Astrocyte of the hippocampus (primary cell): ENCODE results near the gene KDR.
A peak's percentile ranks its signal among the peaks of the same experiment; 100 is the strongest.

ENCODE experiments used
- DNase-seq: peaks from one replicate; pipeline ENCODE4 v3.0.0; 2011; ENCODE audit warnings: low read depth, low spot score

The KDR gene

DNA sequence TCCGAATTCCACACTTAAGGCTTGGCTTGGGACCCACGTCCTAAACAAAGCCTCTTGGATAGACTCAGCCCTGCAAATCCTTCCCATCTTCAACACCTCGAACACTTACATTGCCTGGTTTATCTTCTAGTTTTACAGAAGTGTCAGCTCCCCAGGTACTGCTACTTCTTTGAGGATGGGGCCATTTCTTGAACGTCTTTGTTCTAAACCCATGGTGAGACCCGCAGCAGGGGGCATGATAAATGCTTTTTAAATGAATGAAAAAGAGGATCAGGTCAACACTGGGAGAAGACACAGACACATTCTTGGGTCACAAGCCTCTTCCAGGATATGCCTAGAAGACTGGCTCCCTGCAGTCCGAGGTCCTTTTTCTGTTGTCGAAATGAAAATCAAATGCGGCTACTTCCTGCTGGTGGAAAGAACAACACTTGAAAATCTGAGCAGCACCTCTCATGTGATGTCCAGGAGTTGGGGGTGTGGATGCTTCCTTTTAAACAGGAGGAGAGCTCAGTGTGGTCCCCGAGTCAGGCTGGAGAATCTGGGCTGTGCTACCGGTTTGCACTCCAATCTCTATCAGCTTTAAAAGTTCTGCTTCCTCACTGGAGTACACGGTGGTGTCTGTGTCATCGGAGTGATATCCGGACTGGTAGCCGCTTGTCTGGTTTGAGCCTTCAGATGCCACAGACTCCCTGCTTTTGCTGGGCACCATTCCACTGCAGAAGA lies 45.8 kb downstream of the KDR start:
- peak; percentile 28 for DNase-seq

DNA sequence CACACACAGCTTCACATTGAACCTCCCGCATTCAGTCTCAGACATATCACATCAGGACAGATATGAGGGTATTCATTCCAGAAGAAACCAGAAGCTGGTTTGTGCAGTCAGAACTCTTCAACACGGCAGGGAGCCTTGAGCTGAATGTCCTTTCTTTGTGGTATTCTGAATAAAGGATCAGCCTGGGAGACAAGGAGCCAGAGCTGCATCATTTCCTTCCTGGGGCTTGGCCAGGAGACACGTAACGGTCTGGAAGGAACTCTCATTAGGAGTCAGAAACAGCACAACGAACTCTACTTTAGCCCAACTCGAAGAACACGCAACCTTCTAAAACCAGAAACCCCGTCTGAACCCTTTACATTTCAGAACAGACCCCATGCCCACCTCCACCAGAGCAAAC lies 46.4 kb downstream of the KDR start:
- peak; percentile 93 for DNase-seq

DNA sequence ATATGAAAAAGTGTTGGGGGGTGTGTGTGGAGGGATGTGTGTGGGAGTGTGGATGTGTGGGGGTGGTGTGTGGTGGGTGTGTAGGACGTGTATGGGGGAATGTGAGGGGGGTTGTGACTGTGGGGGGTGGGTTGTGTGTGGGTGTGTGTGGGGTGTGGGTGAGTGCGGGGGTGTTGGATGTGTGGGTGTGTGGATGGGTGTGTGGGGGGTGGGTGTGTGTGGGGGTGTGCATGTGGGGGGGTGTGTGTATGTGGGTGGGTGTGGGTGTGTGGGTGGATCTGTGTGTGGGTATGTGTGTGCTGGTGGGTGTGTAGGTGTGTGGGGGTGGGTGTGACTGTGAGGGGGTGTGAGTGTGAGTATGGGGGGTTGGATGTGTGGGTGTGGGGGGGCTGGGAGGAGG lies 47.8 kb downstream of the KDR start:
- DNase-seq: no peak

- DNase-seq: peak; percentile 62
Observed at GRCh38 chr4:55075823-55076716, 49.3 kb downstream of the KDR start.

DNA sequence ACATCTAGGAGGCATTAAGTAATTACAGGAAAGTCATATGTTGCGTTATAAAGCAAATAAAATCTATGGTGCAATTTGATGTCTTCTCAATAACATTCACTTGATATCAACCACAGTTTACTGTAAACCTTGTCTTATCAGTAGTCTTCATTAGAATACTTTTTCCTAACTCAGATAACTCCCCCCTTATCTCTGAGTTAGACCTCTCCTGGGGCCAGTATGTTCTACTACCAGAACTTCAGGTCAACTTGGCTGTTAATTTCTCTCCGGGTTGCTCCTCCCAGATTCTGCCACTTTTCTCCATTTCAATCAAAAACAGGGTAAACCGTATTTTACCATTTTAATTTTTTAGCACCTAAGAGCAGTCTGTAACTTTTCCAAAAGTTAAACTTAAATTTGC lies 50.0 kb downstream of the KDR start:
- DNase-seq: no peak

GRCh38 chr4:55074386-55074785 lies 51.0 kb downstream of the KDR start:
- DNase-seq: peak; percentile 95

- DNase-seq: no peak
Observed at GRCh38 chr4:55071951-55072350, 53.4 kb downstream of the KDR start.

- peak; percentile 44 for DNase-seq
Observed at GRCh38 chr4:55069248-55069647, 56.1 kb downstream of the KDR start.

DNA sequence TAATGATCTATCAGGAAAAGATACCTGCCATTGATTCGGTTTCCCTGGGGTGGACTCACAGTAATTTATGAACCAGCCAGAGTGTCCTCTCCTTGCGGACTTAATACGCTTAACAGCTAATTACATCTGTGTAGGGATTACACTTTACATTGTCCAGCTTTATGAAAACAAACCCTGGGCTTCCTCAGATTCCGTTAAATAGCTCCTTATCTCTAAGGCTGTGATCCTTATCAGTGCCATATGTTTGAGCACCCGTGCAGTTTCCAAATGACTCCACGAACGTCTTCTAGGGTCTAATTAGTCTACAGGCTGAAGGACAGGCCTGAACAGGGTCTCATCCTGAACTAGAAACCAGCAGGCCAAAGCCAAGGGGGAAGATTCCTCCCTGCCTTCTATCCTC lies 56.9 kb downstream of the KDR start:
- DNase-seq: no peak

DNA sequence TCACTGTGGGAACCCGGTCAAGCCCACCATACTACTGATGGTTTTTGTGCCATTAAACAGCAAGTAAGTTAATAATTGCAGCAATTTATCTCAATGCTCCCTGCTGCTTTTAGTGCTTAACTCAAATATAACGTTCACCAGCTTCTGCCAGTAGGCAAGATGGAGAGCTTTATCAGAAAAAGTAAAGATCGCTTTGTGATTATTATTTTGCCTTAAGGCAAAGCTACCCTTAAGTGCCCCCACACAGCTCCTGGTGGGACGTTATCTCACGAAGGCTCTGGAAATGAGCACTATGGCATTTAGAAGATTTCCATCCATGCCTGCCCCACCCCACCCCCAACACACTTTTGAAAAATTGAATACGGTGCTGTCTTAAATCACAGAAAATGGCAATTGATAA lies 59.4 kb downstream of the KDR start:
- no peak for DNase-seq

DNA sequence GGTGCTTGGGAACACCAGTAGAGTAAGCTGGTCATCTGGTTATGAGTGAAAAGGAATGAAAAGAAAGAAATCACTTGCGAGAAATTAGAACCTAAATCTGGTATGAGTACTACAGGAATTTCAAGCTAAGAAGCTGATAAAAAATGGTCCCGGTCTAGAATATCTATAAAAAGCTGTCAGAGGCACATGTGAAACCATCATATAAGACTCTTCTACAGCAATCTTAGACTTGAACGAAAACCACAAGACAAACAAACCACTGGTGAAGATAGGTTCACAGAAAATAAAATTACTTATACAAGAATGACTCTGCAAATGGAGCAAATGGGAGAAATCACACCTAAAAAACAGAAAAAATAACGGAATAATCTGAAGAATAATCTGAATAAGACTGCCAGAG lies 69.9 kb downstream of the KDR start:
- DNase-seq: no peak

DNA sequence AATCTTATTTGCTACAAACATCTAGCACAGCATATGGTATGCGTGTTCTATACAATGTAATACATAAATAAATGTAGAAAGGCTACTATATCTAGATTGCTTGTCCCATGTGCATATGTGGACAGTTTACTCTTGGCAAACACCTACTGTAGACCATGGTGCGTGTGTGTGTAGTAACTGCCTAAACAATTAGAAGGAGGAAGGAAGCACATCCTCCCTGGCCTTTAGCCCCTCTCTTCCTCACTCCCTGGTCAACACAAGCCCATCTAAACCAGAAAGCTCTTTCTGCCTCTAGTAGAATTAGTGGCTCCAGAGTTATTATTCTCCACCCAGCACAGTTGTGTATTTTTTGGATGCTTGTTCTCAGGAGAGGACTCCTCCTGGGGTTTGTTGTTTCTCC lies 73.9 kb downstream of the KDR start:
- DNase-seq: no peak

DNA sequence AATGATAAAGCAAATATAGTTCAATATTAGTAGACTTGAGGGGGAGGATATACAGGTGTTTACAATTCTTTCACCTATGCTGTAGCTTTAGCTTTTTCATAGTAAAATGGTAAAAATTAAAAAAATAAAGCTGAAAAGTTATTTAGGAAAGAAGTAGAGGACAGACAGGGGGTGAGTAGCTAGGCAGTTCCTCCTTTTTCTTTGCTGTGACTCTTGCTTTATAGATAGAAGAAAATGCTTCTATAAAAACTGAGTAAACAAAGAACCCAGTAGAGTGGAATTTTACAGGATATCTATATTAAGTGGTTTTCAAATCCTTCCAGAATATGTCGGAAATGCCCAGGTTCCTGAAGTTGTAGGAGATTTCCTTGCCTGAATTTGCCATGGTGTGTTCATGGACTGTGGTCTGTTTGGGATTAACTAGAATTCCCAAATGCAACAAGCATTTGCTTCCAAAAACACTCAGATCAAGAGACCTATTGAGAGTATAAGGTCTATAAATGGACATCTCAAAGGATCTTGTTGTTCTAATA lies 74.9 kb downstream of the KDR start:
- DNase-seq: no peak

GRCh38 chr4:55038176-55038890 lies 87.1 kb downstream of the KDR start:
- DNase-seq: peak; percentile 80

DNA sequence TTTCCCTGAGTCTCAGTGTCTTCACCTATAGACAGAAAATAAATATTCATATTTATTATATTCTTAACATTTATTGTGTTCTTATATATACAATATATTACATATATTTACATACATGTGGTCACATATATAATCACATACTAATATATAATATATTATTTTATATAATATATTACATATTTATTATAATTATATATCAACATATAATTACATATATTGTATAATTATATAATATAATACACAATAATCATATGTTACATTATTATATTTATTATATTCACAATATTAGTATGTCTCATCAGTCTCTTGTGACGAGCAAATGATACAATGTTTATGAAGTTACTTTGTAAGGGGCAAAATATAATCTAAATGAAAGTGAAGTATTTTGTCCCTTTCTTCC lies 87.7 kb downstream of the KDR start:
- no peak for DNase-seq

DNA sequence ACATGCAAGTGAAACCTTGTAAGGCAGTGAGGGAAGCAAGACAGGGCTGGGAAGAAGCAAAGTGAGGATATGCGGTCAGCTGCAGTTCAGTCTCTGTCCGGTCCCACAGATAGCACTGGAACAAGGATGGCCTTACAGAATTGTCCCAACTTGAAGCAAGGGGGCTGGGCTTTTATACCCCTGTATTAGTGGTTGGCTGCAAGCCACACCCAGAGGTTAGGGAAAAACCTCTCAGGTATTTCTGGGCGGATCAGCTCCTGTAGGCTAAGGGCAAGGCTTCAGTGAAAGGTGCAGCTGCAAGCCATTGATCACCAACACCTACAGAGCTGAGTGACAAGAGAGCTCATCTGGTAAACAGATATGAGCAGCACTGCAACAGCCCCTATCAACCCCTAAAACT lies 89.0 kb downstream of the KDR start:
- no peak for DNase-seq

DNA sequence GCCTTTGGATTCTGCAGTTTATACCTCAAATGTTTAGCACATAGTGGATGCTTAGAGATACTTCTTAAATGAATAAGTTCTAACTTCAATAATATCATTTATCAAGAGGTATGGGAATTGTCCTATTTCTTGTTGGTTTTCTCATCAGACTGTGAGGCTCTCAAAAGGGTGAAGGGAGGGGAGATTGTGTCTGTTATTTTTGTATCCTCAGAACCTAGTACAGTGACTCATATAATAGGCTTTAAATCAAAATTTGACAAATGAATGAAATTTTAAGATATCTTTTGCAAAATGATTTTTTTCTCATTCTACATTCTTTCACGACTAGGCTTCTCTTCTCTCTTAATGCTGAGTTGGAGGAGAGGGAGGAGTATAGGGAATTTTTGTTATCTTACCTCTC lies 89.5 kb downstream of the KDR start:
- no peak for DNase-seq

DNA sequence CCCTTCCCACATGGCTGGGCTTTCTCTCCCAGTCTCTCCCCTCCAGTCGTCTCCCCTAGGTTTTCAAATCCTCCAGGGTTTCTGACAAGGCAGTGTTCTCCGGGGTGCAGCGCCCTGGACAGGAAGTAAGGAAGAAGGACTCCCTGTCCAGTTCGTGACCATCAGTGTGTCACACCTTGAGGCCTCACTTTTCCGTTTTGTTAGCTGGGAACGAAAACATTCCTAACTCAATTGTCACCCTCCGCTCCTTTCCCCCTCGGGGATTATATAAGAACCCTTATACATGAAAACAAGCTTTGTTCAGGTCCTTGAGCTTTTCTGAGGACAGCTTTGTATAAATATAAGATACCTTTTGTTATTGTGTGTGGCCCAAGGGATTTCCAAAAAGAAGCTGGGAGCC lies 92.1 kb downstream of the KDR start:
- peak; percentile 20 for DNase-seq

DNA sequence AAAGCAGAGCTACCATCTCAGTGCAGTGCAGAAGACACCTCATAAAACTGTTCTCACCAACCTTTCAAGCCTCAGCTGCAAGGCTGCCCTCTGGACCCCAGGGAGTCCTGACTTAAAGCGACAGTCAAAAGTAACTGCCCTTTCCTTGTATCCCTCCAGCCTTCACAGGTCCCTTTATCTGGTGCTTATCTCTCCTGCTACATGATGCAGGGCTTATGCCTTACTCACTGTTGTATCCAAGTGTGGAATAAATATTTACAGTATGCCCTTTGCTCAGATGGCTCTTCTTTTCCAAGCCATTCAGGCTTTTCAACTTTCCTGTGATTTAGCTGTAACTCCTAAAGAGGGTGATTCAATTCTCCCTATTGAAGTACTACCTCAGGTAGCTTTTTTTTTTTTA lies 92.6 kb downstream of the KDR start:
- DNase-seq: peak; percentile 11

DNA sequence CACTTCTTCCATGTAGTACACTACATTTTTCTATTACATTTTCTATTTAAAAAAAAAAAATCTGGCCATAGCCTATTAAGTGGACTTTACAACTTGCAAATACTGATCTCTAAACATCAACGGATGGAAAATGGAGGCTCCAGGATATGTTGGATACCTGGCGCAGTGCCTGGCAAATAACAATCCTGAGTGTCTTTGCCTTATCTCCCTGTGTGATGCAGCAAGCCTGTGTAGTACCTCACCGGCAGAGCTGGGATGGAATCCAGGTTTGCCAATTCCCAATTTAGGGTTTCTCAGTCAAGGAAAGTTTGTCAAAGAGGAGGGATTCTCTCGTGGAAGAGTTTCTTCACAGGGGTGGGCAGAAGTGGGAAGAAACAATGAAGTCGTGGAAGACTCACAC lies 93.2 kb downstream of the KDR start:
- DNase-seq: no peak

GRCh38 chr4:55031158-55031557 lies 94.2 kb downstream of the KDR start:
- no peak for DNase-seq

- DNase-seq: peak; percentile 15
Observed at GRCh38 chr4:55030589-55030988, 94.8 kb downstream of the KDR start.
